ENCODE measurements around the gene GGPS1. TPM values are rescaled to one million over a fixed set of nuclear protein-coding genes. Genes with fewer than 3 reads are reported as not detected.

GGPS1 gene
- total and polyA plus RNA-seq, 2 donors from 2014 or later, result 38.3 to 39.0 TPM

DNA sequence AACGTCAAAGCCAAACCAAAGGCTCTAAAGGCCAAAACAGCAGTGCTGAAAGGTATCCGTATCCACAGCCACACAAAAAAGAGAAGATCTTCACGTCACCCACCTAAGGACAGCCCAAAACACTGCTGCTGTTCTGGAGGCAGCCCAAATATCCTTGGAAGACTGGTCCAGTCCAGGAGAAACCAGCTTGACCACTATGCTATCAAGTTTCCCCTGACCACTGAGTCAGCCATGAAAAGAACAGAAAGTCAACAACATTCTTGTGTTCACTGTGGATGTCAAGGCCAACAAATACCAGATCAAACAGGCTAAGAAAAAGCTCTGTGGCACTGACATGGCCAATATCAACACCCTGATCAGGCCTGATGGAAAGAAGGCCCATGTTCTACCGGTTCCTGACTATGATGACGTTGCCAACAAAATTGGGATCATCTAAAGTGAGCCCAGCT lies 32.4 kb upstream of the GGPS1 start:
- no peak for FAIRE-seq
- no peaks in the 10 kb centered on the region for H3K27me3 ChIP-seq (ENCODE audit: control insufficient read depth, insufficient read depth, low read length)
- H3K4me1 ChIP-seq (ENCODE audit: control insufficient read depth in 2 of 3, insufficient read depth in 2 of 3, low read depth in 1 of 3, low read length in 3 of 3), result peaks cover 0 to 9% (median 5%) of the 10 kb centered on the region in 3 donors
- no peak for DNase-seq
- TF ChIP-seq, protein P1, sequence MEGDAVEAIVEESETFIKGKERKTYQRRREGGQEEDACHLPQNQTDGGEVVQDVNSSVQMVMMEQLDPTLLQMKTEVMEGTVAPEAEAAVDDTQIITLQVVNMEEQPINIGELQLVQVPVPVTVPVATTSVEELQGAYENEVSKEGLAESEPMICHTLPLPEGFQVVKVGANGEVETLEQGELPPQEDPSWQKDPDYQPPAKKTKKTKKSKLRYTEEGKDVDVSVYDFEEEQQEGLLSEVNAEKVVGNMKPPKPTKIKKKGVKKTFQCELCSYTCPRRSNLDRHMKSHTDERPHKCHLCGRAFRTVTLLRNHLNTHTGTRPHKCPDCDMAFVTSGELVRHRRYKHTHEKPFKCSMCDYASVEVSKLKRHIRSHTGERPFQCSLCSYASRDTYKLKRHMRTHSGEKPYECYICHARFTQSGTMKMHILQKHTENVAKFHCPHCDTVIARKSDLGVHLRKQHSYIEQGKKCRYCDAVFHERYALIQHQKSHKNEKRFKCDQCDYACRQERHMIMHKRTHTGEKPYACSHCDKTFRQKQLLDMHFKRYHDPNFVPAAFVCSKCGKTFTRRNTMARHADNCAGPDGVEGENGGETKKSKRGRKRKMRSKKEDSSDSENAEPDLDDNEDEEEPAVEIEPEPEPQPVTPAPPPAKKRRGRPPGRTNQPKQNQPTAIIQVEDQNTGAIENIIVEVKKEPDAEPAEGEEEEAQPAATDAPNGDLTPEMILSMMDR (IDR thresholded peaks at IDR 0.05; ENCODE audit: borderline replicate concordance, extremely low read depth, insufficient read depth), result no peak
- H3K4me3 ChIP-seq (ENCODE audit: low read length in 3 of 3), result no peak overlapping the region
- intact Hi-C loops (cut with DNase I), result no loop called here
- no peaks in the 10 kb centered on the region for H3K9me3 ChIP-seq (ENCODE audit: control insufficient read depth in 2 of 3, insufficient read depth in 1 of 3, low read length in 3 of 3)
- H3K9ac ChIP-seq (ENCODE audit: low read length in 3 of 3), result no peak overlapping the region
- H3K36me3 ChIP-seq (ENCODE audit: control insufficient read depth in 2 of 3, insufficient read depth in 3 of 3, low read length in 3 of 3), result no peaks in the 10 kb centered on the region
- H3K27ac ChIP-seq (ENCODE audit: low read depth in 2 of 2, low read length in 2 of 2), result no peak overlapping the region

DNA sequence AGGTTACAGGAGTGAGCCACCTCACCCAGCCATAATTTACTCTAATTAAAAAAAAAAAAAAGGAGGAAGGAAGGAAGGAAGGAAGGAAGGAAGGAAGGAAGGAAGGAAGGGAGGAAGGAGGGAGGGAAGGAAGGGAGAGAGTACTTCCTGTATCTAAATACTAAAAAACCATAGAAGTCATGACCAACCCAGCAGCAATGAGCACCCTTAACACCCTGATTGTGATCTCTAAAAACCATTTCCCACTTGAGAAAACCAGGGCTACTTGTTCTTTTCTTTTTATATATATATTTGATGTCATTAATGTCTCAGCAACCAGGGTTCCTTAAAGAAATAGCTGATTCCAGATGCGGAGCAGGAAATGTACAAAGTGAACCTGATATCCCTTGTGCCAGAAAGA lies 31.6 kb upstream of the GGPS1 start:
- DNase-seq (no peak), FAIRE-seq (no peak)
- TF ChIP-seq, protein P1 (IDR thresholded peaks at IDR 0.05; ENCODE audit: borderline replicate concordance, extremely low read depth, insufficient read depth), result no peak
- intact Hi-C loops (cut with DNase I), result no loop called here
- Histone ChIP-seq H3K9ac (ENCODE audit: low read length in 3 of 3) (no peak overlapping the region), H3K4me1 (ENCODE audit: control insufficient read depth in 2 of 3, insufficient read depth in 2 of 3, low read depth in 1 of 3, low read length in 3 of 3) (peaks cover 0 to 9% (median 5%) of the 10 kb centered on the region in 3 donors), H3K4me3 (ENCODE audit: low read length in 3 of 3) (no peak overlapping the region), H3K27me3 (ENCODE audit: control insufficient read depth, insufficient read depth, low read length) (no peaks in the 10 kb centered on the region), H3K36me3 (ENCODE audit: control insufficient read depth in 2 of 3, insufficient read depth in 3 of 3, low read length in 3 of 3) (no peaks in the 10 kb centered on the region), H3K27ac (ENCODE audit: low read depth in 2 of 2, low read length in 2 of 2) (no peak overlapping the region), H3K9me3 (ENCODE audit: control insufficient read depth in 2 of 3, insufficient read depth in 1 of 3, low read length in 3 of 3) (no peaks in the 10 kb centered on the region)

DNA sequence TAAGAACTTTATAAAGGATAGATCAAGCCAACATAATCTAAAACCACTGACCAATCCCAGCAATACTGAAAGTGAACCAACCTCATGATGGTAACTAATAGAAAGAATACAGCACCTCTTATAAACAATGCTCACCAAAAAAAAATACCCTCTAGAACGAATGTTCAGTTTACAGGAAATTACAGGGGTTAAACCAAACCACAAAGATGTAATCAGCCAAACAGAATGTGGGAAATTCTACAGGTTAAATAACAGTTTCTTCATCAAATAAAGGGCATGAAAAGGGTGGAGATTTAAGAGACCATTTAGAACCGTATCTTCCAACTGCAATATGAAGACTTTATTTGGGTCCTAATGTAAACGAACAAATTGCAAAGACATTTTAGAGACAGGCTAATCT lies 30.8 kb upstream of the GGPS1 start:
- Histone ChIP-seq H3K9me3 (ENCODE audit: control insufficient read depth in 2 of 3, insufficient read depth in 1 of 3, low read length in 3 of 3) (no peaks in the 10 kb centered on the region), H3K9ac (ENCODE audit: low read length in 3 of 3) (no peak overlapping the region), H3K4me3 (ENCODE audit: low read length in 3 of 3) (no peak overlapping the region), H3K36me3 (ENCODE audit: control insufficient read depth in 2 of 3, insufficient read depth in 3 of 3, low read length in 3 of 3) (no peaks in the 10 kb centered on the region), H3K27me3 (ENCODE audit: control insufficient read depth, insufficient read depth, low read length) (no peaks in the 10 kb centered on the region), H3K4me1 (ENCODE audit: control insufficient read depth in 2 of 3, insufficient read depth in 2 of 3, low read depth in 1 of 3, low read length in 3 of 3) (peaks cover 0 to 9% (median 5%) of the 10 kb centered on the region in 3 donors), H3K27ac (ENCODE audit: low read depth in 2 of 2, low read length in 2 of 2) (no peak overlapping the region)
- no peak for DNase-seq
- FAIRE-seq, result no peak
- TF ChIP-seq, protein P1 (IDR thresholded peaks at IDR 0.05; ENCODE audit: borderline replicate concordance, extremely low read depth, insufficient read depth), result no peak
- intact Hi-C loops (cut with DNase I), result no loop called here

DNA sequence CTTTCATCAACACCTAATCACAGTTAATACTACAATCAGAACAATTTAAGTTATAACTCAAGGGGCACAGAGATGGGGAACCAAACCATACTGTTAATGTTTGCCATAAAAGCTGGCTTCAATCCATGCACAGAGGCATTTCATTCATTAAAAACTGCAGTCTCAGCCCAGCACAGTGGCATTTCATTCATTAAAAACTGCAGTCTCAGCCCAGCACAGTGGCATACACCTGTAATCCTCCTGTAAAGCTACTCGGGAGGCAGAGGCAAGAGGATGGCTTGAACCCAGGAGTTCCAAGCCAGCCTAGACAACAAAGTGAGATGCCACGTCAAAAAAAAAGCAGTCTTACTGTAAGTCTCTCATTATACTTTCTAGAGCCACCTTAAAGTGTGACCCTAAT lies 29.6 kb upstream of the GGPS1 start:
- H3K27me3 ChIP-seq (ENCODE audit: control insufficient read depth, insufficient read depth, low read length), result no peaks in the 10 kb centered on the region
- TF ChIP-seq, protein P1 (IDR thresholded peaks at IDR 0.05; ENCODE audit: borderline replicate concordance, extremely low read depth, insufficient read depth), result no peak
- no peaks in the 10 kb centered on the region for H3K9me3 ChIP-seq (ENCODE audit: control insufficient read depth in 2 of 3, insufficient read depth in 1 of 3, low read length in 3 of 3)
- no peak overlapping the region for H3K9ac ChIP-seq (ENCODE audit: low read length in 3 of 3)
- H3K27ac ChIP-seq (ENCODE audit: low read depth in 2 of 2, low read length in 2 of 2), result no peak overlapping the region
- no peaks in the 10 kb centered on the region for H3K36me3 ChIP-seq (ENCODE audit: control insufficient read depth in 2 of 3, insufficient read depth in 3 of 3, low read length in 3 of 3)
- peak in 1 of 5 donors; percentile 15 for DNase-seq
- peaks cover 0 to 9% (median 5%) of the 10 kb centered on the region in 3 donors for H3K4me1 ChIP-seq (ENCODE audit: control insufficient read depth in 2 of 3, insufficient read depth in 2 of 3, low read depth in 1 of 3, low read length in 3 of 3)
- no peak overlapping the region for H3K4me3 ChIP-seq (ENCODE audit: low read length in 3 of 3)
- intact Hi-C loops (cut with DNase I), result no loop called here
- FAIRE-seq, result no peak

Measured in kidney (tissue), 14 donors.